ENCODE results near the gene ARL6IP1. TPM values are rescaled to one million over a fixed set of nuclear protein-coding genes. Genes with fewer than 3 reads are reported as not detected.

ARL6IP1 gene
- total and polyA plus RNA-seq, 2 of the 13 experiments (the other 11 are each of a cell fraction or from before 2014, with no cell fraction given) = 263 to 373 TPM

- TF ChIP-seq MYC (CRISPR knock-in tag; IDR thresholded peaks at IDR 0.05; ENCODE audit: borderline replicate concordance) (peak; percentile 85), RARA (CRISPR knock-in tag; IDR thresholded peaks at IDR 0.05) (peak; percentile 55; the same call in 1 of the 2 replicates), ZEB1 (IDR thresholded peaks at IDR 0.05; ENCODE audit: insufficient replicate concordance, low read depth) (peak; percentile 72), MXD4 (CRISPR knock-in tag; IDR thresholded peaks at IDR 0.05) (peak; percentile 94), SNRNP70 (IDR thresholded peaks at IDR 0.05; ENCODE audit: low read depth, low read length) (no peak), ZNF543 (CRISPR knock-in tag; IDR thresholded peaks at IDR 0.05) (peak; percentile 97), SAFB2 (CRISPR knock-in tag; IDR thresholded peaks at IDR 0.05; ENCODE audit: borderline replicate concordance, low read depth) (peak; percentile 98), ZNF256 (CRISPR knock-in tag; conservative IDR thresholded peaks at IDR 0.05) (peak; percentile 92), NKX3-1 (CRISPR knock-in tag; IDR thresholded peaks at IDR 0.05) (peak; percentile 92), RXRB (CRISPR knock-in tag; IDR thresholded peaks at IDR 0.05; ENCODE audit: borderline replicate concordance) (peak; percentile 94), LBX2 (CRISPR knock-in tag; IDR thresholded peaks at IDR 0.05; ENCODE audit: borderline replicate concordance) (peak; percentile 95), ATAD3A (CRISPR knock-in tag; IDR thresholded peaks at IDR 0.05) (peak; percentile 93; the same call in 1 of the 2 replicates), ZNF766 (CRISPR knock-in tag; IDR thresholded peaks at IDR 0.05; ENCODE audit: borderline replicate concordance) (peak; percentile 97), ZNF260 (CRISPR knock-in tag; IDR thresholded peaks at IDR 0.05; ENCODE audit: borderline replicate concordance, low read depth) (peak; percentile 94; the same call in 1 of the 2 replicates), KLF11 (CRISPR knock-in tag; IDR thresholded peaks at IDR 0.05) (peak; percentile 99), TOE1 (CRISPR knock-in tag; IDR thresholded peaks at IDR 0.05) (peak; percentile 96), SMC3 (IDR thresholded peaks at IDR 0.05; ENCODE audit: low read length) (peak; percentile 35; the same call in 1 of the 2 replicates), SATB2 (CRISPR knock-in tag; IDR thresholded peaks at IDR 0.05) (peak; percentile 39; the same call in 1 of the 2 replicates), MTF1 (CRISPR knock-in tag; IDR thresholded peaks at IDR 0.05) (peak; percentile 92), ZNF263 (CRISPR knock-in tag; IDR thresholded peaks at IDR 0.05) (peak; percentile 53), MTERF4 (CRISPR knock-in tag; IDR thresholded peaks at IDR 0.05) (no peak; the same call in 1 of the 2 replicates), SYNCRIP (IDR thresholded peaks at IDR 0.05; ENCODE audit: insufficient read depth, low read depth, low read length) (no peak), STAT6 (CRISPR knock-in tag; IDR thresholded peaks at IDR 0.05; ENCODE audit: borderline replicate concordance) (no peak; the same call in none of the 2 replicates), KLF12 (CRISPR knock-in tag; IDR thresholded peaks at IDR 0.05; ENCODE audit: borderline replicate concordance) (peak; percentile 98), GLMP (CRISPR knock-in tag; IDR thresholded peaks at IDR 0.05; ENCODE audit: borderline replicate concordance) (no peak), ZNF501 (CRISPR knock-in tag; IDR thresholded peaks at IDR 0.05) (peak; percentile 99)
These were observed at the start of gene ARL6IP1 (continued) for GRCh38 chr16:18801145-18801972.
